K562 (cell line): ENCODE measurements around the gene BCAR1. TPM values are rescaled to one million over a fixed set of nuclear protein-coding genes. Genes with fewer than 3 reads are reported as not detected.

Source experiments
- ATAC-seq: fragments of 200-7000 bp; cut with Tn5 transposase; 3 replicates; pipeline ENCODE4 v1.9.1; 2020; ENCODE audit warnings: moderate library complexity
- BruUV-seq: library from RNA; stranded (reverse); fragments of 400-500 nt; replicated peaks from 2 replicates; lab custom pipeline; 2021; lab: Mats Ljungman, UMichigan
- CTCF ChIA-PET: fragments of 300-600 bp; formaldehyde crosslinking; extraction: SDS; loops from one replicate; lab custom pipeline; 2021; ENCODE audit warnings: low intra/inter-chr PET ratio; lab: Yijun Ruan, JAX
- POLR2A ChIA-PET: fragments of 300-600, 350-650 bp; sonication (Branson Sonifier 250); formaldehyde crosslinking; extraction: SDS; loops from one replicate; lab custom pipeline; 2021; ENCODE audit warnings: antibody characterized with exemption, inconsistent platforms; lab: Yijun Ruan, JAX
- DNase-seq, 4 experiments: peaks; one replicate each; pipeline versions ENCODE4 v3.0.0 to v3.0.0-alpha.2; 2011 to 2018; ENCODE audit warnings: low spot score in 3 of 4, mixed read lengths in 3 of 4; ENCODE audit errors: extremely low read depth in 1 of 4
- FAIRE-seq: peaks from 2 replicates; lab custom pipeline; 2011; peaks lifted over from hg19 to GRCh38; lab: Jason Lieb, UNC
- H2AFZ ChIP-seq: 2 replicates; pipeline ENCODE4 v1.6.0; 2011; ENCODE audit warnings: low read depth, low read length, control low read depth, inconsistent platforms
- H3K27ac ChIP-seq: fragments of 200-600 bp; 3 replicates; pipeline ENCODE4 v1.8.0; 2011; ENCODE audit warnings: low read depth, mild to moderate bottlenecking, control low read depth, inconsistent platforms, low read length, moderate library complexity, mixed read lengths; ENCODE audit errors: extremely low read depth
- H3K27me3 ChIP-seq, 2 experiments: fragments of 300-600 bp in 1 of 2; 2 replicates in 1 of 2; 3 replicates in 1 of 2; pipeline versions ENCODE4 v1.6.0 to v1.8.0; 2011; ENCODE audit warnings: inconsistent platforms in 2 of 2, low read length in 2 of 2, mild to moderate bottlenecking in 1 of 2, mixed read lengths in 1 of 2, moderate library complexity in 1 of 2; ENCODE audit not compliant: control insufficient read depth in 2 of 2, insufficient read depth in 2 of 2
- H3K36me3 ChIP-seq: fragments of 300-600 bp; 3 replicates; pipeline ENCODE4 v1.8.0; 2011; ENCODE audit warnings: mild to moderate bottlenecking, low read length, inconsistent platforms; ENCODE audit not compliant: control insufficient read depth, insufficient read depth
- H3K4me1 ChIP-seq, 2 experiments: fragments of 200-600 bp in 1 of 2; replicated peaks in 1 of 2; 2 replicates in 1 of 2; 3 replicates in 1 of 2; pipeline versions ENCODE4 v1.5.1 to v1.8.0; 2011; ENCODE audit warnings: inconsistent platforms in 2 of 2, low read length in 2 of 2, mild to moderate bottlenecking in 1 of 2, mixed read lengths in 1 of 2, moderate library complexity in 1 of 2; ENCODE audit not compliant: control insufficient read depth in 2 of 2, insufficient read depth in 2 of 2
- H3K4me2 ChIP-seq: 2 replicates; pipeline ENCODE4 v1.6.1; 2011; ENCODE audit warnings: low read length, control low read depth, inconsistent platforms, mixed read lengths; ENCODE audit not compliant: insufficient read depth
- H3K4me3 ChIP-seq: fragments of 200-600 bp; sonication (generic), shearing (Covaris generic); 2 replicates; pipeline ENCODE4 v1.5.1; 2016; ENCODE audit warnings: control low read depth, inconsistent platforms
- H3K79me2 ChIP-seq: fragments of 200-600 bp; 3 replicates; pipeline ENCODE4 v1.8.0; 2011; ENCODE audit warnings: low read length, inconsistent platforms; ENCODE audit not compliant: control insufficient read depth, insufficient read depth
- H3K9ac ChIP-seq, 2 experiments: 2 replicates each; pipeline versions ENCODE4 v1.6.0 to v1.6.1; 2011; ENCODE audit warnings: low read depth in 2 of 2, low read length in 2 of 2, control low read depth in 1 of 2, inconsistent platforms in 1 of 2, mild to moderate bottlenecking in 1 of 2, mixed read lengths in 1 of 2; ENCODE audit not compliant: insufficient read depth in 1 of 2
- H3K9me1 ChIP-seq: one replicate; pipeline ENCODE4 v1.6.0; 2011; ENCODE audit warnings: inconsistent platforms, mild to moderate bottlenecking, low read length, moderate library complexity; ENCODE audit not compliant: control insufficient read depth, insufficient read depth
- H3K9me3 ChIP-seq: replicated peaks from 2 replicates; pipeline ENCODE4 v1.5.1; 2011; ENCODE audit warnings: low read depth, low read length, inconsistent platforms; ENCODE audit not compliant: control insufficient read depth, insufficient read depth
- H4K20me1 ChIP-seq: replicated peaks from 2 replicates; pipeline ENCODE4 v1.6.1; 2011; ENCODE audit warnings: low read length, inconsistent platforms, mixed read lengths; ENCODE audit not compliant: control insufficient read depth, insufficient read depth
- CHD2 ChIP-seq: IDR thresholded peaks from 2 replicates; pipeline ENCODE4 v1.6.1; 2011; ENCODE audit warnings: low read depth, low read length
- CTCF ChIP-seq, 3 experiments: IDR thresholded peaks in 2 of 3; conservative IDR thresholded peaks in 1 of 3; 2 replicates each; pipeline ENCODE4 v1.5.1; 2011 to 2012; ENCODE audit warnings: low read length in 3 of 3, mild to moderate bottlenecking in 3 of 3, control low read depth in 2 of 3, improper control_type of control experiment in 1 of 3, inconsistent platforms in 1 of 3, low read depth in 1 of 3, mixed read lengths in 1 of 3, moderate library complexity in 1 of 3; ENCODE audit not compliant: insufficient read depth in 2 of 3
- STAT5A ChIP-seq: IDR thresholded peaks from 2 replicates; pipeline ENCODE4 v1.6.1; 2012; ENCODE audit warnings: low read length, inconsistent platforms, borderline replicate concordance
- ZNF740 ChIP-seq, 3 experiments: fragments of 200-800 bp in 1 of 3; sonication (Bioruptor generic) in 1 of 3; sonication (generic) in 1 of 3; formaldehyde crosslinking in 1 of 3; IDR thresholded peaks; 2 replicates each; pipeline versions ENCODE4 v1.6.1 to v1.8.0; 2016 to 2022; ENCODE audit warnings: mild to moderate bottlenecking in 2 of 3, missing compliant biosample characterization in 2 of 3, missing genetic modification characterization in 2 of 3, missing genetic modification reagents in 1 of 3
- WGBS: fragments of 100-300 bp; shearing (Covaris generic); methylation state at CpG from one replicate; pipeline ENCODE4 v1.1.6; 2016; ENCODE audit warnings: low coverage, mixed read lengths; ENCODE audit not compliant: insufficient coverage; ENCODE audit errors: missing lambda C conversion rate; 5-methylcytosine and 5-hydroxymethylcytosine counted together
- in situ Hi-C: fragments of 300-500 bp; cut with MboI; formaldehyde crosslinking; loops from 4 replicates; pipeline ENCODE4 v1.15.0; 2018; ENCODE audit warnings: inconsistent platforms, mixed read lengths
- intact Hi-C: fragments of 100-400 bp; cut with micrococcal nuclease; formaldehyde crosslinking; loops from 2 replicates; pipeline ENCODE4 v1.14.2; 2022
- polyA plus RNA-seq, 8 experiments: library from polyadenylated mRNA; depleted of rRNA in 4 of 8; stranded (reverse) in 5 of 8; unstranded in 3 of 8; fragments of >200 nt; fragmentation: Nextera tagmentation in 2 of 8; fragmentation: Illumina TruSeq in 1 of 8; extraction: Ambion mirVana in 2 of 8; extraction: Trizol in 1 of 8; gene quantifications; 2 replicates each; pipeline versions ENCODE4 v1.2.1 to v1.2.3, GENCODE V29; 2011 to 2014; ENCODE audit warnings: inconsistent platforms in 1 of 8, missing spikeins in 1 of 8
- total RNA-seq, 7 experiments: library from RNA; depleted of rRNA in 6 of 7; stranded (reverse); fragments of >200 nt in 6 of 7; fragmentation: Illumina TruSeq in 2 of 7; extraction: Trizol in 2 of 7; gene quantifications; 2 replicates each; pipeline versions ENCODE4 v1.2.1 to v1.2.3, GENCODE V29; 2011 to 2021; ENCODE audit warnings: low replicate concordance in 1 of 7

The BCAR1 gene
- total and polyA plus RNA-seq, 9 of the 15 experiments (the other 6 are each of a cell fraction or from before 2014, with no cell fraction given) = 0.10 to 26.3 (median 3.6) TPM

- Histone ChIP-seq H3K9ac (peak overlapping the region; percentile 70 to 96), H3K27ac (peak overlapping the region; percentile 82; the same call in 1 of the 3 replicates), H4K20me1 (peaks cover 37% of the 10 kb centered on the region), H3K79me2 (peaks cover 31% of the 10 kb centered on the region), H2AFZ (peak overlapping the region; percentile 82), H3K4me1 (peaks cover 10 to 76% of the 10 kb centered on the region in 2 experiments; a peak in 4 of 5 replicates), H3K9me3 (no peaks in the 10 kb centered on the region), H3K36me3 (no peaks in the 10 kb centered on the region), H3K9me1 (no peaks in the 10 kb centered on the region), H3K27me3 (no peaks in the 10 kb centered on the region), H3K4me3 (peak overlapping the region; percentile 84), H3K4me2 (peak overlapping the region; percentile 81)
- BruUV-seq = no TSS peak
- ChIA-PET POLR2A (interaction anchor here (0.5 to 1.0 kb wide), 6 partner anchors 11 to 278 kb away, joined by 3 to 5 read pairs (median 3); no protein-coding TSS in a partner anchor), CTCF (interaction anchor here (1.1 kb wide), 1 partner anchor 136 kb away, joined by 5 read pairs; no protein-coding TSS in a partner anchor)
- WGBS = 19% methylated on average over 19 of the region's 29 CpGs
- no peak for DNase-seq
- in situ Hi-C loops (no loop called here), intact Hi-C loops (loop anchor here (5.0 kb wide), 2 partner anchors 72 to 137 kb away; no protein-coding TSS in a partner anchor)
- 0 out of 6 replicates have a peak, but pooled peaks of 1 of the 3 experiments have one; percentile 1 for TF ChIP-seq CTCF (IDR thresholded peaks at IDR 0.05 in 2 of 3, conservative IDR thresholded peaks at IDR 0.05 in 1 of 3; ENCODE audit: insufficient read depth in 2 of 3, low read depth in 1 of 3, low read length in 3 of 3)
- 0 out of 2 replicates have a peak, but pooled peaks have one; percentile 3 for TF ChIP-seq CHD2
- 0 out of 2 replicates have a peak, but pooled peaks have one; percentile 34 for TF ChIP-seq ZNF740 (CRISPR knock-in tag; IDR thresholded peaks at IDR 0.05)
- TF ChIP-seq ZNF740 (tag; IDR thresholded peaks at IDR 0.05) = no peak
- TF ChIP-seq STAT5A = no peak
- ATAC-seq = no peak
- FAIRE-seq = no peak
Observed at GRCh38 chr16:75250089-75250808, 1.2 kb downstream of the BCAR1 start.
